ENCODE results near the gene FAM171A2. TPM values are rescaled to one million over a fixed set of nuclear protein-coding genes. Genes with fewer than 3 reads are reported as not detected.

The FAM171A2 gene
- total RNA-seq, 1 experiment from 2014 or later: 27.5 TPM

DNA sequence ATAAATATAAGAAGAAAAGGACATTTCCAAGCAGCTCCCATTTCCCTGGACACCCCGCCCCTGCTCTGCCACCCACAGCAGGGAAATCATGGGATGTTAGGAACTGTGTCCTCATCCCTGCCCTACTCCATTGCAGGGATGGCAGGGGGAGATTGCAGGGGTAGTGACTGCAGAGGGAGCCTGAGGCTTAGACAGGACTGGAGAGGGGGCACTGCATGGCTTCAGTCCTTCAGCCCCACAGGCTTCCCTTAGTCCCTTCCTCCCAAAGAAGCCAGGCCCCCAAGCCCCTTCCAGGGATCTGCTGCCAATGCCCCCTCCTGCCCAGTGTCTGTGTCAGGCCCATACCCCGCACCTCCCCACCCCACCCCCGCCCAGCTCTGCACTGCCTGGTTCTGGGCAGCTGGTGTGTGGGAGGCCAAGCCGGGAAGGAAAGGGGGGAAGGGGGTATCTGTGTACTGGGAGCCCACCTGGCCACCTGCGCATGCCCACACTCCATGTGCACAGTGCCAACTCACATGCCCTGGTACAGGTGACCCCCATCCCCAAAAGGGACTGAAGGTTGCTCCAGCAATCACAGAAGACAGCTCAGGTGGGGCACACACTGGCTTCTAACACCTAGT is 52.0 kb downstream of the FAM171A2 start:
- Mint-ChIP-seq H3K4me1 (peaks cover 43 to 57% of the 10 kb centered on the region in 2 experiments), H3K27ac (no peak overlapping the region; a peak in 1 of 7 replicates), H3K36me3 (ENCODE audit: insufficient read depth in 1 of 3, low read depth in 3 of 3) (no peaks in the 10 kb centered on the region), H3K27me3 (ENCODE audit: low read depth) (peaks cover 42% of the 10 kb centered on the region), H3K9me3 (no peaks in the 10 kb centered on the region), H3K4me3 (no peak overlapping the region)
- Histone ChIP-seq H3K14ac (ENCODE audit: insufficient read depth, low read length) (no peak overlapping the region), H3K79me2 (ENCODE audit: insufficient read depth, low read length) (no peaks in the 10 kb centered on the region), H4K91ac (ENCODE audit: insufficient read length, low read depth, low read length) (no peak overlapping the region), H3K18ac (ENCODE audit: insufficient read length, low read depth, low read length) (no peak overlapping the region), H3K23ac (ENCODE audit: insufficient read length, low read depth, low read length) (no peak overlapping the region), H3K4me1 (ENCODE audit: insufficient read depth, low read length) (peaks cover 7% of the 10 kb centered on the region; the same call in 1 of the 2 replicates), H3K27ac (ENCODE audit: insufficient read length, low read depth, low read length) (no peak overlapping the region), H2BK15ac (ENCODE audit: low read depth, low read length) (no peak overlapping the region), H2BK12ac (ENCODE audit: insufficient read length, low read depth, low read length) (no peak overlapping the region), H4K5ac (ENCODE audit: insufficient read length, low read depth, low read length) (no peak overlapping the region), H3K4ac (ENCODE audit: low read depth, low read length) (no peak overlapping the region), H2AK5ac (ENCODE audit: insufficient read length, low read length) (no peak overlapping the region), H3K56ac (ENCODE audit: insufficient read length, low read depth, low read length) (no peak overlapping the region), H2AFZ (ENCODE audit: low read length) (no peak overlapping the region), H3K4me2 (ENCODE audit: insufficient read depth, insufficient read length, low read length) (no peak overlapping the region), H3K23me2 (ENCODE audit: insufficient read length, low read depth, low read length, poor library complexity, severe bottlenecking) (peaks cover 27% of the 10 kb centered on the region), H2BK20ac (ENCODE audit: low read depth, low read length, poor library complexity, severe bottlenecking) (no peak overlapping the region), H3K27me3 (ENCODE audit: insufficient read depth, low read length) (peaks cover 8% of the 10 kb centered on the region; the same call in 1 of the 2 replicates), H3K9ac (ENCODE audit: extremely low read depth, insufficient read length, low read length) (no peak overlapping the region), H2BK5ac (ENCODE audit: insufficient read length, low read length) (no peak overlapping the region), H4K20me1 (ENCODE audit: control insufficient read depth, insufficient read depth, insufficient read length) (peaks cover 2% of the 10 kb centered on the region), H3K79me1 (ENCODE audit: insufficient read depth, low read depth, low read length, poor library complexity, severe bottlenecking) (no peaks in the 10 kb centered on the region), H2BK120ac (ENCODE audit: low read depth, low read length, poor library complexity, severe bottlenecking) (no peak overlapping the region), H4K8ac (replicated peaks; ENCODE audit: insufficient read length, low read depth, low read length) (no peak overlapping the region), H3T11ph (ENCODE audit: low read length) (no peak overlapping the region), H3K9me3 (ENCODE audit: control insufficient read depth, low read depth, low read length) (no peaks in the 10 kb centered on the region)
- WGBS (ENCODE audit: extremely low coverage, insufficient read length, low lambda C conversion rate): no CpG with 5 or more reads among the region's 5 CpGs
- TF ChIP-seq, protein P1, sequence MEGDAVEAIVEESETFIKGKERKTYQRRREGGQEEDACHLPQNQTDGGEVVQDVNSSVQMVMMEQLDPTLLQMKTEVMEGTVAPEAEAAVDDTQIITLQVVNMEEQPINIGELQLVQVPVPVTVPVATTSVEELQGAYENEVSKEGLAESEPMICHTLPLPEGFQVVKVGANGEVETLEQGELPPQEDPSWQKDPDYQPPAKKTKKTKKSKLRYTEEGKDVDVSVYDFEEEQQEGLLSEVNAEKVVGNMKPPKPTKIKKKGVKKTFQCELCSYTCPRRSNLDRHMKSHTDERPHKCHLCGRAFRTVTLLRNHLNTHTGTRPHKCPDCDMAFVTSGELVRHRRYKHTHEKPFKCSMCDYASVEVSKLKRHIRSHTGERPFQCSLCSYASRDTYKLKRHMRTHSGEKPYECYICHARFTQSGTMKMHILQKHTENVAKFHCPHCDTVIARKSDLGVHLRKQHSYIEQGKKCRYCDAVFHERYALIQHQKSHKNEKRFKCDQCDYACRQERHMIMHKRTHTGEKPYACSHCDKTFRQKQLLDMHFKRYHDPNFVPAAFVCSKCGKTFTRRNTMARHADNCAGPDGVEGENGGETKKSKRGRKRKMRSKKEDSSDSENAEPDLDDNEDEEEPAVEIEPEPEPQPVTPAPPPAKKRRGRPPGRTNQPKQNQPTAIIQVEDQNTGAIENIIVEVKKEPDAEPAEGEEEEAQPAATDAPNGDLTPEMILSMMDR (conservative IDR thresholded peaks at IDR 0.05): no peak
- DNase-seq: no peak

Measured in H9 (cell line).